Measurements from ENCODE around the gene SLIT3.

SLIT3 gene

DNA sequence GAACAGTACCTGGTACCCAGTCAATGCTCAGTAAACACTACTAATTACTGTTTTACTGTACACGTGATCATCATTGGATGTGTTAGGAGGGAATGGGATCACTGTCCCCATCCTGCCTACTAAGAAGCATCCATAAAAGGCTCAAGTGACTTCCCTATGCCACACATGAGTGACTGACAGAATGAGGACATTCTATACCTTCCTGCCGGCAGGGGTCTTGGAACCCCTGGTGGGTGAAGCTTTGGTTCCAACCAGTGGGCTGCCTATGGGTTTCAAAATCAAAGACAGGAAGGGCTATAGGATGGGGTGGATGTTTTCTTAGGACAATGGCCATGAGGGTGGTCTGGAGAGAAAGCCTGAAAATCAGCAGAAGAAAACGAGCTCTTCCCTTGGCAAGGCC is 512.2 kb downstream of the SLIT3 start:
- no peaks in the 10 kb centered on the region for H3K9me2 ChIP-seq (replicated peaks; ENCODE audit: low read depth, low read length)
- H3K4me2 ChIP-seq (ENCODE audit: low read depth, low read length, poor library complexity, severe bottlenecking) = no peak overlapping the region
- H3K4me1 ChIP-seq (ENCODE audit: insufficient read depth, low read length, poor library complexity, severe bottlenecking) = peaks cover 66% of the 10 kb centered on the region
- no peaks in the 10 kb centered on the region for H3K9me3 ChIP-seq (ENCODE audit: insufficient read depth, low read depth, low read length)
- H2AFZ ChIP-seq (ENCODE audit: low read length) = no peak overlapping the region
- H4K20me1 ChIP-seq (ENCODE audit: insufficient read depth, low read length, poor library complexity, severe bottlenecking) = no peaks in the 10 kb centered on the region
- no peak overlapping the region for H3K9ac ChIP-seq (ENCODE audit: low read depth, low read length, poor library complexity, severe bottlenecking)
- no peak for TF ChIP-seq EZH2phosphoT487 (IDR thresholded peaks at IDR 0.05; ENCODE audit: borderline replicate concordance)
- TF ChIP-seq, protein P1, sequence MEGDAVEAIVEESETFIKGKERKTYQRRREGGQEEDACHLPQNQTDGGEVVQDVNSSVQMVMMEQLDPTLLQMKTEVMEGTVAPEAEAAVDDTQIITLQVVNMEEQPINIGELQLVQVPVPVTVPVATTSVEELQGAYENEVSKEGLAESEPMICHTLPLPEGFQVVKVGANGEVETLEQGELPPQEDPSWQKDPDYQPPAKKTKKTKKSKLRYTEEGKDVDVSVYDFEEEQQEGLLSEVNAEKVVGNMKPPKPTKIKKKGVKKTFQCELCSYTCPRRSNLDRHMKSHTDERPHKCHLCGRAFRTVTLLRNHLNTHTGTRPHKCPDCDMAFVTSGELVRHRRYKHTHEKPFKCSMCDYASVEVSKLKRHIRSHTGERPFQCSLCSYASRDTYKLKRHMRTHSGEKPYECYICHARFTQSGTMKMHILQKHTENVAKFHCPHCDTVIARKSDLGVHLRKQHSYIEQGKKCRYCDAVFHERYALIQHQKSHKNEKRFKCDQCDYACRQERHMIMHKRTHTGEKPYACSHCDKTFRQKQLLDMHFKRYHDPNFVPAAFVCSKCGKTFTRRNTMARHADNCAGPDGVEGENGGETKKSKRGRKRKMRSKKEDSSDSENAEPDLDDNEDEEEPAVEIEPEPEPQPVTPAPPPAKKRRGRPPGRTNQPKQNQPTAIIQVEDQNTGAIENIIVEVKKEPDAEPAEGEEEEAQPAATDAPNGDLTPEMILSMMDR (conservative IDR thresholded peaks at IDR 0.05; ENCODE audit: low read length) = no peak
- H3F3A ChIP-seq (ENCODE audit: low read depth) = no peaks in the 10 kb centered on the region
- no peak overlapping the region for H3K4me3 ChIP-seq (ENCODE audit: low read length, poor library complexity, severe bottlenecking)
- no peaks in the 10 kb centered on the region for H3K27me3 ChIP-seq (ENCODE audit: insufficient read depth, low read length, poor library complexity, severe bottlenecking)
- no peaks in the 10 kb centered on the region for H3K79me2 ChIP-seq (ENCODE audit: insufficient read depth, low read length)
- H3K36me3 ChIP-seq (ENCODE audit: insufficient read depth, low read length) = no peaks in the 10 kb centered on the region

- H3K4me3 ChIP-seq (ENCODE audit: low read length, poor library complexity, severe bottlenecking) = no peak overlapping the region
- H3K36me3 ChIP-seq (ENCODE audit: insufficient read depth, low read length) = no peaks in the 10 kb centered on the region
- H4K20me1 ChIP-seq (ENCODE audit: insufficient read depth, low read length, poor library complexity, severe bottlenecking) = no peaks in the 10 kb centered on the region
- TF ChIP-seq EZH2phosphoT487 (IDR thresholded peaks at IDR 0.05; ENCODE audit: borderline replicate concordance) = no peak
- TF ChIP-seq, protein P1 (conservative IDR thresholded peaks at IDR 0.05; ENCODE audit: low read length) = no peak
- no peak overlapping the region for H3K4me2 ChIP-seq (ENCODE audit: low read depth, low read length, poor library complexity, severe bottlenecking)
- H2AFZ ChIP-seq (ENCODE audit: low read length) = no peak overlapping the region
- H3K79me2 ChIP-seq (ENCODE audit: insufficient read depth, low read length) = no peaks in the 10 kb centered on the region
- H3F3A ChIP-seq (ENCODE audit: low read depth) = no peaks in the 10 kb centered on the region
- H3K27me3 ChIP-seq (ENCODE audit: insufficient read depth, low read length, poor library complexity, severe bottlenecking) = no peaks in the 10 kb centered on the region
- H3K4me1 ChIP-seq (ENCODE audit: insufficient read depth, low read length, poor library complexity, severe bottlenecking) = peaks cover 60% of the 10 kb centered on the region
- H3K9me3 ChIP-seq (ENCODE audit: insufficient read depth, low read depth, low read length) = no peaks in the 10 kb centered on the region
- H3K9ac ChIP-seq (ENCODE audit: low read depth, low read length, poor library complexity, severe bottlenecking) = no peak overlapping the region
- H3K9me2 ChIP-seq (replicated peaks; ENCODE audit: low read depth, low read length) = no peaks in the 10 kb centered on the region
Observed at GRCh38 chr5:168788107-168788506, 512.8 kb downstream of the SLIT3 start.

- H3K9ac ChIP-seq (ENCODE audit: low read depth, low read length, poor library complexity, severe bottlenecking) = no peak overlapping the region
- no peak overlapping the region for H3K4me2 ChIP-seq (ENCODE audit: low read depth, low read length, poor library complexity, severe bottlenecking)
- H3K4me1 ChIP-seq (ENCODE audit: insufficient read depth, low read length, poor library complexity, severe bottlenecking) = peaks cover 46% of the 10 kb centered on the region
- H2AFZ ChIP-seq (ENCODE audit: low read length) = no peak overlapping the region
- no peaks in the 10 kb centered on the region for H3K9me3 ChIP-seq (ENCODE audit: insufficient read depth, low read depth, low read length)
- H3F3A ChIP-seq (ENCODE audit: low read depth) = no peaks in the 10 kb centered on the region
- H3K9me2 ChIP-seq (replicated peaks; ENCODE audit: low read depth, low read length) = no peaks in the 10 kb centered on the region
- H3K36me3 ChIP-seq (ENCODE audit: insufficient read depth, low read length) = no peaks in the 10 kb centered on the region
- H3K4me3 ChIP-seq (ENCODE audit: low read length, poor library complexity, severe bottlenecking) = no peak overlapping the region
- H3K79me2 ChIP-seq (ENCODE audit: insufficient read depth, low read length) = no peaks in the 10 kb centered on the region
- TF ChIP-seq EZH2phosphoT487 (IDR thresholded peaks at IDR 0.05; ENCODE audit: borderline replicate concordance) = no peak
- TF ChIP-seq, protein P1 (conservative IDR thresholded peaks at IDR 0.05; ENCODE audit: low read length) = no peak
- H3K27me3 ChIP-seq (ENCODE audit: insufficient read depth, low read length, poor library complexity, severe bottlenecking) = no peaks in the 10 kb centered on the region
- H4K20me1 ChIP-seq (ENCODE audit: insufficient read depth, low read length, poor library complexity, severe bottlenecking) = no peaks in the 10 kb centered on the region
Observed at GRCh38 chr5:168786147-168786546, 514.8 kb downstream of the SLIT3 start.

Data from Loucy (cell line).